Measurements from ENCODE around the gene FNDC3B. TPM values are rescaled to one million over a fixed set of nuclear protein-coding genes. Genes with fewer than 3 reads are reported as not detected.

Gene FNDC3B
- total RNA-seq, 5 donors from 2014 or later (not counting 1 experiment from before 2014, with no cell fraction given) = 18.1 to 46.5 (median 23.5) TPM

GRCh38 chr3:172147113-172147818 is 107.9 kb downstream of the FNDC3B start:
- ATAC-seq (replicated peaks in 1 of 4) = no peak
- Mint-ChIP-seq H3K9me3 (no peaks in the 10 kb centered on the region), H3K4me3 (no peak overlapping the region), H3K27me3 (no peaks in the 10 kb centered on the region), H3K36me3 (peaks cover 6% of the 10 kb centered on the region), H3K27ac (no peak overlapping the region), H3K4me1 (peaks cover 29 to 48% (median 39%) of the 10 kb centered on the region in 3 donors)
- WGBS (ENCODE audit: insufficient coverage) = 100% methylated on average over 2 of the region's 8 CpGs
- H3K9me3 ChIP-seq = no peaks in the 10 kb centered on the region
- H3K36me3 ChIP-seq (ENCODE audit: control insufficient read depth in 2 of 2, extremely low read depth in 1 of 2, insufficient read depth in 1 of 2, low read length in 1 of 2) = no peaks in the 10 kb centered on the region
- no peak overlapping the region for H3K4me3 ChIP-seq (ENCODE audit: control insufficient read depth in 1 of 2, extremely low read depth in 1 of 2, low read length in 1 of 2)
- POLR2A ChIA-PET = interaction anchor here in 1 of 2 donors (0.7 kb wide), 1 partner anchor 20 kb away, joined by 3 read pairs; no protein-coding TSS in a partner anchor
- no peaks in the 10 kb centered on the region for H3K27me3 ChIP-seq (replicated peaks in 1 of 2; ENCODE audit: control insufficient read depth in 2 of 2, extremely low read depth in 1 of 2, insufficient read depth in 2 of 2, low read length in 1 of 2)
- CTCF ChIA-PET = no interaction called here
- no peaks in the 10 kb centered on the region for H3K4me1 ChIP-seq (ENCODE audit: control insufficient read depth in 1 of 2, extremely low read depth in 1 of 2, insufficient read depth in 2 of 2, low read length in 2 of 2)
- no peak overlapping the region for H3K27ac ChIP-seq (ENCODE audit: low read length)
- DNase-seq = no peak

- Histone ChIP-seq H3K36me3 (ENCODE audit: control insufficient read depth in 2 of 2, extremely low read depth in 1 of 2, insufficient read depth in 1 of 2, low read length in 1 of 2) (no peaks in the 10 kb centered on the region), H3K4me3 (ENCODE audit: control insufficient read depth in 1 of 2, extremely low read depth in 1 of 2, low read length in 1 of 2) (no peak overlapping the region), H3K27ac (ENCODE audit: low read length) (no peak overlapping the region), H3K9me3 (no peaks in the 10 kb centered on the region), H3K4me1 (ENCODE audit: control insufficient read depth in 1 of 2, extremely low read depth in 1 of 2, insufficient read depth in 2 of 2, low read length in 2 of 2) (peaks cover 2 to 5% of the 10 kb centered on the region in 2 experiments), H3K27me3 (replicated peaks in 1 of 2; ENCODE audit: control insufficient read depth in 2 of 2, extremely low read depth in 1 of 2, insufficient read depth in 2 of 2, low read length in 1 of 2) (no peaks in the 10 kb centered on the region)
- ChIA-PET POLR2A (interaction anchor here in 1 of 2 donors (0.7 kb wide), 1 partner anchor 19 kb away, joined by 3 read pairs; no protein-coding TSS in a partner anchor), CTCF (no interaction called here)
- H3K4me1 Mint-ChIP-seq = peaks cover 38 to 51% (median 44%) of the 10 kb centered on the region in 3 donors
- no peak for DNase-seq
- WGBS (ENCODE audit: insufficient coverage) = no CpG with 5 or more reads among the region's 2 CpGs
- H3K4me3 Mint-ChIP-seq = no peak overlapping the region
- no peak for ATAC-seq (replicated peaks in 1 of 4)
- no peaks in the 10 kb centered on the region for H3K9me3 Mint-ChIP-seq
- no peak overlapping the region for H3K27ac Mint-ChIP-seq
- H3K27me3 Mint-ChIP-seq = no peaks in the 10 kb centered on the region
- H3K36me3 Mint-ChIP-seq = peaks cover 8% of the 10 kb centered on the region
Observed at GRCh38 chr3:172148241-172148640, 108.9 kb downstream of the FNDC3B start.

GRCh38 chr3:172148702-172149565 is 109.6 kb downstream of the FNDC3B start:
- Mint-ChIP-seq H3K27me3 (no peaks in the 10 kb centered on the region), H3K36me3 (peaks cover 8% of the 10 kb centered on the region), H3K4me3 (no peak overlapping the region), H3K4me1 (peaks cover 42 to 56% (median 48%) of the 10 kb centered on the region in 3 donors), H3K27ac (no peak overlapping the region), H3K9me3 (no peaks in the 10 kb centered on the region)
- Histone ChIP-seq H3K36me3 (ENCODE audit: control insufficient read depth in 2 of 2, extremely low read depth in 1 of 2, insufficient read depth in 1 of 2, low read length in 1 of 2) (no peaks in the 10 kb centered on the region), H3K27ac (ENCODE audit: low read length) (no peak overlapping the region), H3K4me1 (ENCODE audit: control insufficient read depth in 1 of 2, extremely low read depth in 1 of 2, insufficient read depth in 2 of 2, low read length in 2 of 2) (peaks cover 2 to 11% of the 10 kb centered on the region in 2 experiments), H3K27me3 (replicated peaks in 1 of 2; ENCODE audit: control insufficient read depth in 2 of 2, extremely low read depth in 1 of 2, insufficient read depth in 2 of 2, low read length in 1 of 2) (no peaks in the 10 kb centered on the region), H3K4me3 (ENCODE audit: control insufficient read depth in 1 of 2, extremely low read depth in 1 of 2, low read length in 1 of 2) (no peak overlapping the region), H3K9me3 (no peaks in the 10 kb centered on the region)
- ChIA-PET POLR2A (interaction anchor here in 1 of 2 donors (0.6 kb wide), 1 partner anchor 61 kb away, joined by 9 read pairs; no protein-coding TSS in a partner anchor), CTCF (no interaction called here)
- ATAC-seq (replicated peaks in 1 of 4) = no peak
- no CpG with 5 or more reads among the region's 3 CpGs for whole genome bisulfite sequencing (ENCODE audit: insufficient coverage)
- DNase-seq = no peak

GRCh38 chr3:172150268-172150667 is 110.9 kb downstream of the FNDC3B start:
- DNase-seq = no peak
- no peak overlapping the region for H3K27ac ChIP-seq (ENCODE audit: low read length)
- H3K4me1 Mint-ChIP-seq = peaks cover 38 to 56% (median 45%) of the 10 kb centered on the region in 3 donors
- H3K4me3 Mint-ChIP-seq = no peak overlapping the region
- ChIA-PET POLR2A (interaction anchor here in 1 of 2 donors (0.6 kb wide), 1 partner anchor 137 kb away, joined by 6 read pairs; no protein-coding TSS in a partner anchor), CTCF (interaction anchor here in 1 of 2 donors (0.6 kb wide), 1 partner anchor 109 kb away, joined by 5 read pairs; no protein-coding TSS in a partner anchor)
- H3K27me3 Mint-ChIP-seq = no peaks in the 10 kb centered on the region
- peaks cover 2 to 12% of the 10 kb centered on the region in 2 experiments for H3K4me1 ChIP-seq (ENCODE audit: control insufficient read depth in 1 of 2, extremely low read depth in 1 of 2, insufficient read depth in 2 of 2, low read length in 2 of 2)
- H3K27ac Mint-ChIP-seq = no peak overlapping the region
- H3K27me3 ChIP-seq (replicated peaks in 1 of 2; ENCODE audit: control insufficient read depth in 2 of 2, extremely low read depth in 1 of 2, insufficient read depth in 2 of 2, low read length in 1 of 2) = no peaks in the 10 kb centered on the region
- no CpG with 5 or more reads among the region's 3 CpGs for WGBS (ENCODE audit: insufficient coverage)
- no peak overlapping the region for H3K4me3 ChIP-seq (ENCODE audit: control insufficient read depth in 1 of 2, extremely low read depth in 1 of 2, low read length in 1 of 2)
- H3K9me3 Mint-ChIP-seq = no peaks in the 10 kb centered on the region
- H3K36me3 Mint-ChIP-seq = peaks cover 8% of the 10 kb centered on the region
- H3K9me3 ChIP-seq = no peaks in the 10 kb centered on the region
- no peaks in the 10 kb centered on the region for H3K36me3 ChIP-seq (ENCODE audit: control insufficient read depth in 2 of 2, extremely low read depth in 1 of 2, insufficient read depth in 1 of 2, low read length in 1 of 2)
- no peak for ATAC-seq (replicated peaks in 1 of 4)

GRCh38 chr3:172150913-172151650 is 111.7 kb downstream of the FNDC3B start:
- Mint-ChIP-seq H3K4me3 (no peak overlapping the region), H3K4me1 (peaks cover 35 to 57% (median 43%) of the 10 kb centered on the region in 3 donors), H3K9me3 (no peaks in the 10 kb centered on the region), H3K36me3 (peaks cover 11% of the 10 kb centered on the region), H3K27ac (no peak overlapping the region), H3K27me3 (no peaks in the 10 kb centered on the region)
- WGBS (ENCODE audit: insufficient coverage) = no CpG with 5 or more reads among the region's 5 CpGs
- DNase-seq (no peak), ATAC-seq (replicated peaks in 1 of 4) (no peak)
- Histone ChIP-seq H3K27ac (ENCODE audit: low read length) (no peak overlapping the region), H3K4me1 (ENCODE audit: control insufficient read depth in 1 of 2, extremely low read depth in 1 of 2, insufficient read depth in 2 of 2, low read length in 2 of 2) (peaks cover 2 to 12% of the 10 kb centered on the region in 2 experiments), H3K27me3 (replicated peaks in 1 of 2; ENCODE audit: control insufficient read depth in 2 of 2, extremely low read depth in 1 of 2, insufficient read depth in 2 of 2, low read length in 1 of 2) (no peaks in the 10 kb centered on the region), H3K36me3 (ENCODE audit: control insufficient read depth in 2 of 2, extremely low read depth in 1 of 2, insufficient read depth in 1 of 2, low read length in 1 of 2) (no peaks in the 10 kb centered on the region), H3K4me3 (ENCODE audit: control insufficient read depth in 1 of 2, extremely low read depth in 1 of 2, low read length in 1 of 2) (no peak overlapping the region), H3K9me3 (no peaks in the 10 kb centered on the region)
- ChIA-PET POLR2A (interaction anchor here (0.6 kb wide), 3 partner anchors 15 to 745 kb away, joined by 3 to 6 read pairs (median 3); no protein-coding TSS in a partner anchor), CTCF (interaction anchor here in 1 of 2 donors (0.5 kb wide), 1 partner anchor 94 kb away, joined by 3 read pairs; no protein-coding TSS in a partner anchor)

Data from T-cell (primary cell).